T47D (cell line): ENCODE data around the gene GTF2H2C_2.
"Not testable (repeated sequence)": the region's sequence is repeated elsewhere in the genome, so short reads cannot be mapped to it uniquely, and the experiment has no call there.

ENCODE experiments used
- DNase-seq, 2 experiments: peaks; one replicate each; pipeline versions ENCODE4 v3.0.0 to v3.0.0-alpha.2; 2011 to 2012; ENCODE audit warnings: low read depth in 1 of 2, low spot score in 1 of 2
- in situ Hi-C: cut with HindIII; loops from 2 replicates; pipeline ENCODE4 v1.10.0; 2016; ENCODE audit warnings: low sequenced_read_pairs, low pct_unique_long_range_greater_than_20kb

GTF2H2C_2 gene

GRCh38 chr5:70415117-70415516 is at the start of gene GTF2H2C_2:
Gene GTF2H2C_2 (plus strand): TSS chr5:70415368.
- in situ Hi-C loops, DNase-seq: not testable (repeated sequence)

GRCh38 chr5:70400984-70401686 is 14.0 kb upstream of the GTF2H2C_2 start:
- DNase-seq, in situ Hi-C loops: not testable (repeated sequence)

- in situ Hi-C loops, DNase-seq: not testable (repeated sequence)
These were observed 6.2 kb downstream of the GTF2H2C_2 start for GRCh38 chr5:70421322-70421721.

- DNase-seq, in situ Hi-C loops: not testable (repeated sequence)
These were observed 8.0 kb downstream of the GTF2H2C_2 start for GRCh38 chr5:70423215-70423614.

- DNase-seq, in situ Hi-C loops: not testable (repeated sequence)
These were observed 23.4 kb downstream of the GTF2H2C_2 start for GRCh38 chr5:70438518-70438917.

GRCh38 chr5:70449565-70449964 is 34.4 kb downstream of the GTF2H2C_2 start:
- in situ Hi-C loops, DNase-seq: not testable (repeated sequence)

GRCh38 chr5:70451249-70451984 is 36.2 kb downstream of the GTF2H2C_2 start:
- DNase-seq, in situ Hi-C loops: not testable (repeated sequence)

- DNase-seq, in situ Hi-C loops: not testable (repeated sequence)
These were observed 41.9 kb downstream of the GTF2H2C_2 start for GRCh38 chr5:70457093-70457492.

- DNase-seq = not testable (repeated sequence)
These were observed 44.0 kb downstream of the GTF2H2C_2 start for GRCh38 chr5:70459188-70459587.

GRCh38 chr5:70461984-70462383 is 46.8 kb downstream of the GTF2H2C_2 start:
- DNase-seq, in situ Hi-C loops: not testable (repeated sequence)

More at GRCh38 chr5:70459188-70459587, 44.0 kb downstream of the GTF2H2C_2 start:
- in situ Hi-C loops = not testable (repeated sequence)

GRCh38 chr5:70464019-70464637 is 49.0 kb downstream of the GTF2H2C_2 start:
- DNase-seq, in situ Hi-C loops: not testable (repeated sequence)

- DNase-seq, in situ Hi-C loops: not testable (repeated sequence)
These were observed 54.9 kb downstream of the GTF2H2C_2 start for GRCh38 chr5:70469926-70470509.
